Measurements from ENCODE around the gene GGN. TPM values are rescaled to one million over a fixed set of nuclear protein-coding genes. Genes with fewer than 3 reads are reported as not detected.
"Not testable (repeated sequence)": the region's sequence is repeated elsewhere in the genome, so short reads cannot be mapped to it uniquely, and the experiment has no call there.

The GGN gene
- polyA plus RNA-seq, 3 donors = 0.31 to 0.56 (median 0.50) TPM

- not testable (repeated sequence) for DNase-seq (ENCODE audit: low read depth in 3 of 3, low spot score in 2 of 3)
These were observed 24.1 kb upstream of the GGN start for GRCh38 chr19:38411898-38412297.

- no peak for DNase-seq (ENCODE audit: low read depth in 3 of 3, low spot score in 2 of 3)
These were observed 23.3 kb upstream of the GGN start for GRCh38 chr19:38411041-38411712.

- not testable (repeated sequence) for DNase-seq (ENCODE audit: low read depth in 3 of 3, low spot score in 2 of 3)
These were observed 22.6 kb upstream of the GGN start for GRCh38 chr19:38410407-38410806.

GRCh38 chr19:38409631-38410133, 21.8 kb upstream of the GGN start:
- DNase-seq (ENCODE audit: low read depth in 3 of 3, low spot score in 2 of 3) = no peak

- no peak for DNase-seq (ENCODE audit: low read depth in 3 of 3, low spot score in 2 of 3)
These were observed 17.4 kb upstream of the GGN start for GRCh38 chr19:38405276-38405675.

GRCh38 chr19:38404858-38405257, 17.0 kb upstream of the GGN start:
- no peak for DNase-seq (ENCODE audit: low read depth in 3 of 3, low spot score in 2 of 3)

- DNase-seq (ENCODE audit: low read depth in 3 of 3, low spot score in 2 of 3) = peak; percentile 91 to 94 (median 93)
These were observed 15.3 kb upstream of the GGN start, which contains the start of gene FAM98C for GRCh38 chr19:38402967-38403674. Gene FAM98C (plus strand): TSS chr19:38403093. CDS start chr19:38403154, 61 bp downstream.

- DNase-seq (ENCODE audit: low read depth in 3 of 3, low spot score in 2 of 3) = no peak
These were observed 14.8 kb upstream of the GGN start for GRCh38 chr19:38402623-38402966.

GRCh38 chr19:38401148-38401547, 13.3 kb upstream of the GGN start:
- DNase-seq (ENCODE audit: low read depth in 3 of 3, low spot score in 2 of 3) = no peak

- DNase-seq (ENCODE audit: low read depth in 3 of 3, low spot score in 2 of 3) = no peak
These were observed 12.5 kb upstream of the GGN start for GRCh38 chr19:38400361-38400760.

GRCh38 chr19:38399537-38399936, 11.7 kb upstream of the GGN start:
- DNase-seq (ENCODE audit: low read depth in 3 of 3, low spot score in 2 of 3) = no peak

GRCh38 chr19:38399081-38399480, 11.2 kb upstream of the GGN start:
- no peak for DNase-seq (ENCODE audit: low read depth in 3 of 3, low spot score in 2 of 3)

GRCh38 chr19:38395381-38396114, 7.7 kb upstream of the GGN start:
- DNase-seq (ENCODE audit: low read depth in 3 of 3, low spot score in 2 of 3) = no peak

- DNase-seq (ENCODE audit: low read depth in 3 of 3, low spot score in 2 of 3) = no peak
These were observed 6.7 kb upstream of the GGN start for GRCh38 chr19:38394488-38394887.

- DNase-seq (ENCODE audit: low read depth in 3 of 3, low spot score in 2 of 3) = no peak
These were observed 5.0 kb upstream of the GGN start for GRCh38 chr19:38392707-38393308.

- DNase-seq (ENCODE audit: low read depth in 3 of 3, low spot score in 2 of 3) = no peak
These were observed 4.2 kb upstream of the GGN start for GRCh38 chr19:38391911-38392464.

GRCh38 chr19:38389957-38390924, 2.4 kb upstream of the GGN start:
- no peak for DNase-seq (ENCODE audit: low read depth in 3 of 3, low spot score in 2 of 3)

GRCh38 chr19:38389101-38389925, 1.5 kb upstream of the GGN start:
- DNase-seq (ENCODE audit: low read depth in 3 of 3, low spot score in 2 of 3) = no peak

Data from right renal cortex interstitium (tissue), 3 donors.